Neural cell (in vitro differentiated cells): ENCODE results near the gene ITPA. TPM values are rescaled to one million over a fixed set of nuclear protein-coding genes. Genes with fewer than 3 reads are reported as not detected.
A peak's percentile ranks its signal among the peaks of the same experiment; 100 is the strongest.

ENCODE experiments used
- H2AFZ ChIP-seq: fragments of 200-600, 300-800 bp; sonication (generic), shearing (Covaris generic); 2 replicates; pipeline ENCODE4 v1.6.0; 2014; ENCODE audit warnings: low read depth, mild to moderate bottlenecking, antibody characterized with exemption, low read length, moderate library complexity
- H3F3A ChIP-seq: fragments of 200-600 bp; shearing (Covaris generic); 2 replicates; pipeline ENCODE4 v1.6.1; 2016; ENCODE audit warnings: mild to moderate bottlenecking, moderate library complexity, mixed read lengths, antibody characterized with exemption, low read length; ENCODE audit not compliant: insufficient read depth, poor library complexity, severe bottlenecking
- H3K27ac ChIP-seq: fragments of 200-600, 300-800 bp; sonication (generic), shearing (Covaris generic); 2 replicates; pipeline ENCODE4 v1.5.1; 2014; ENCODE audit warnings: mild to moderate bottlenecking, low read length, moderate library complexity
- H3K27me3 ChIP-seq: fragments of 300-800, 200-600 bp; sonication (generic), shearing (Covaris generic); 2 replicates; pipeline ENCODE4 v1.6.0; 2014; ENCODE audit warnings: mild to moderate bottlenecking, low read depth, low read length, moderate library complexity; ENCODE audit not compliant: insufficient read depth
- H3K36me3 ChIP-seq: fragments of 300-800, 200-600 bp; sonication (generic), shearing (Covaris generic); 2 replicates; pipeline ENCODE4 v1.5.1; 2014; ENCODE audit warnings: mild to moderate bottlenecking, antibody characterized with exemption, low read length, moderate library complexity; ENCODE audit not compliant: insufficient read depth
- H3K4me2 ChIP-seq: fragments of 300-800, 200-600 bp; sonication (generic), shearing (Covaris generic); 2 replicates; pipeline ENCODE4 v1.6.0; 2014; ENCODE audit warnings: mild to moderate bottlenecking, low read length
- H3K4me3 ChIP-seq: fragments of 300-800, 200-600 bp; sonication (generic), shearing (Covaris generic); 2 replicates; pipeline ENCODE4 v1.5.1; 2014; ENCODE audit warnings: mild to moderate bottlenecking, low read length, moderate library complexity
- H3K79me2 ChIP-seq: fragments of 200-600 bp; shearing (Covaris generic); replicated peaks from 2 replicates; pipeline ENCODE4 v1.6.0; 2014; ENCODE audit warnings: mild to moderate bottlenecking, low read length, moderate library complexity; ENCODE audit not compliant: insufficient read depth
- H3K9ac ChIP-seq: fragments of 300-800, 200-600 bp; sonication (generic), shearing (Covaris generic); 2 replicates; pipeline ENCODE4 v1.6.1; 2016; ENCODE audit warnings: mild to moderate bottlenecking, low read length, mixed read lengths
- H3K9me2 ChIP-seq: fragments of 200-600 bp; shearing (Covaris generic); 2 replicates; pipeline ENCODE4 v1.6.1; 2016; ENCODE audit warnings: mild to moderate bottlenecking, low read length, mixed read lengths; ENCODE audit not compliant: insufficient read depth
- H3K9me3 ChIP-seq: fragments of 200-600, 300-800 bp; sonication (generic), shearing (Covaris generic); 2 replicates; pipeline ENCODE4 v1.6.1; 2016; ENCODE audit warnings: mild to moderate bottlenecking, mixed run types, low read length, moderate library complexity, mixed read lengths
- H4K20me1 ChIP-seq: fragments of 200-600 bp; shearing (Covaris generic); 2 replicates; pipeline ENCODE4 v1.6.1; 2016; ENCODE audit warnings: mild to moderate bottlenecking, mixed run types; ENCODE audit not compliant: insufficient read depth
- CTCF ChIP-seq: fragments of 450-650 bp; IDR thresholded peaks from 2 replicates; pipeline ENCODE4 v1.5.1; 2014; ENCODE audit warnings: antibody characterized with exemption, mild to moderate bottlenecking, moderate library complexity; ENCODE audit not compliant: poor library complexity, severe bottlenecking
- EP300 ChIP-seq: fragments of 450-650 bp; conservative IDR thresholded peaks from 2 replicates; pipeline ENCODE4 v1.6.1; 2014; ENCODE audit warnings: antibody characterized with exemption, mild to moderate bottlenecking, moderate library complexity; ENCODE audit not compliant: poor library complexity, severe bottlenecking
- EZH2 ChIP-seq: fragments of 200-600, 300-800 bp; shearing (Covaris generic), sonication (generic); IDR thresholded peaks from 2 replicates; pipeline ENCODE4 v1.6.1; 2014; ENCODE audit warnings: antibody characterized with exemption, low read length, borderline replicate concordance, mild to moderate bottlenecking; ENCODE audit not compliant: insufficient read depth, poor library complexity, severe bottlenecking
- MXI1 ChIP-seq: fragments of 450-650 bp; conservative IDR thresholded peaks from 2 replicates; pipeline ENCODE4 v1.6.1; 2014; ENCODE audit warnings: antibody characterized with exemption, mild to moderate bottlenecking; ENCODE audit not compliant: poor library complexity, severe bottlenecking
- POLR2AphosphoS5 ChIP-seq: IDR thresholded peaks from 2 replicates; pipeline ENCODE4 v1.6.1; 2012
- RAD21 ChIP-seq: fragments of 450-650 bp; conservative IDR thresholded peaks from 2 replicates; pipeline ENCODE4 v1.6.1; 2014; ENCODE audit warnings: antibody characterized with exemption, mild to moderate bottlenecking, moderate library complexity
- REST ChIP-seq: IDR thresholded peaks from 2 replicates; pipeline ENCODE4 v1.6.1; 2012; ENCODE audit warnings: borderline replicate concordance
- SMC3 ChIP-seq: fragments of 450-650 bp; conservative IDR thresholded peaks from 2 replicates; pipeline ENCODE4 v1.6.1; 2014; ENCODE audit warnings: antibody characterized with exemption, mild to moderate bottlenecking, moderate library complexity; ENCODE audit not compliant: poor library complexity
- TAF1 ChIP-seq: IDR thresholded peaks from 2 replicates; pipeline ENCODE4 v1.6.1; 2012; ENCODE audit warnings: low read depth
- polyA plus RNA-seq: library from polyadenylated mRNA; depleted of rRNA; stranded (reverse); fragments of >200 nt; gene quantifications from 2 replicates; pipeline ENCODE4 v1.2.3, GENCODE V29; 2014

The ITPA gene
- polyA plus RNA-seq, 1 donor from 2014 or later: 87.1 TPM

GRCh38 chr20:3237011-3237957 is 28.0 kb downstream of the ITPA start:
- Histone ChIP-seq H3K27ac (no peak overlapping the region), H3K9me3 (peaks cover 7% of the 10 kb centered on the region), H4K20me1 (no peaks in the 10 kb centered on the region), H3K4me2 (no peak overlapping the region), H3K79me2 (no peaks in the 10 kb centered on the region), H3K36me3 (no peaks in the 10 kb centered on the region), H3F3A (no peaks in the 10 kb centered on the region), H3K9ac (no peak overlapping the region), H3K9me2 (no peaks in the 10 kb centered on the region), H3K27me3 (peaks cover 63% of the 10 kb centered on the region), H2AFZ (no peak overlapping the region), H3K4me3 (no peak overlapping the region)
- TF ChIP-seq POLR2AphosphoS5 (no peak), TAF1 (no peak), REST (no peak), SMC3 (no peak), MXI1 (no peak), RAD21 (no peak), EP300 (no peak), CTCF (no peak), EZH2 (no peak)

GRCh38 chr20:3237958-3238615 is 28.8 kb downstream of the ITPA start:
- no peak overlapping the region for H3K4me2 ChIP-seq
- H3K9me2 ChIP-seq: no peaks in the 10 kb centered on the region
- no peaks in the 10 kb centered on the region for H4K20me1 ChIP-seq
- H3K27ac ChIP-seq: no peak overlapping the region
- no peaks in the 10 kb centered on the region for H3F3A ChIP-seq
- TF ChIP-seq EP300 (no peak), EZH2 (peak; percentile 45)
- H2AFZ ChIP-seq: no peak overlapping the region
- H3K9ac ChIP-seq: no peak overlapping the region
- peak overlapping the region; percentile 65 for H3K4me3 ChIP-seq
- no peaks in the 10 kb centered on the region for H3K36me3 ChIP-seq
- peaks cover 67% of the 10 kb centered on the region for H3K27me3 ChIP-seq
- peaks cover 7% of the 10 kb centered on the region for H3K9me3 ChIP-seq
- no peaks in the 10 kb centered on the region for H3K79me2 ChIP-seq
